HepG2 (cell line): Measurements from ENCODE around the gene NUBP2. TPM values are rescaled to one million over a fixed set of nuclear protein-coding genes. Genes with fewer than 3 reads are reported as not detected.

ENCODE experiments used
- CEBPB ChIP-seq: IDR thresholded peaks from 2 replicates; pipeline ENCODE4 v1.6.1; 2011; ENCODE audit warnings: low read depth, low read length, improper control_type of control experiment, borderline replicate concordance
- CREB1 ChIP-seq, 2 experiments: fragments of 450-650 bp in 1 of 2; IDR thresholded peaks; 2 replicates each; pipeline ENCODE4 v1.6.1; 2016 to 2017; ENCODE audit warnings: control low read depth in 1 of 2, mild to moderate bottlenecking in 1 of 2, missing compliant biosample characterization in 1 of 2, missing genetic modification characterization in 1 of 2
- ERF ChIP-seq: IDR thresholded peaks from 2 replicates; pipeline ENCODE4 v1.6.1; 2018; ENCODE audit warnings: missing biosample characterization, missing genetic modification reagents
- GATAD1 ChIP-seq: IDR thresholded peaks from 2 replicates; pipeline ENCODE4 v1.6.1; 2016; ENCODE audit warnings: missing genetic modification reagents, missing compliant biosample characterization
- HNRNPL ChIP-seq: fragments of 200-400 bp; formaldehyde crosslinking; IDR thresholded peaks from 2 replicates; pipeline ENCODE4 v1.6.1; 2017; ENCODE audit warnings: mild to moderate bottlenecking, low read depth, low read length
- MAX ChIP-seq: IDR thresholded peaks from 2 replicates; pipeline ENCODE4 v1.6.1; 2012; ENCODE audit warnings: inconsistent platforms
- MEIS2 ChIP-seq: sonication (generic); formaldehyde crosslinking; IDR thresholded peaks from 2 replicates; pipeline ENCODE4 v1.9.0; 2021; ENCODE audit warnings: mild to moderate bottlenecking, missing genetic modification reagents
- NRL ChIP-seq: sonication (generic); formaldehyde crosslinking; IDR thresholded peaks from 2 replicates; pipeline ENCODE4 v1.5.0; 2020; ENCODE audit warnings: missing genetic modification reagents, mild to moderate bottlenecking, moderate library complexity, borderline replicate concordance
- PATZ1 ChIP-seq: sonication (generic); formaldehyde crosslinking; IDR thresholded peaks from 2 replicates; pipeline ENCODE4 v1.4.0; 2020; ENCODE audit warnings: missing genetic modification reagents
- ZMAT3 ChIP-seq: sonication (generic); formaldehyde crosslinking; conservative IDR thresholded peaks from 2 replicates; pipeline ENCODE4 v1.7.0; 2021; ENCODE audit warnings: missing genetic modification reagents
- ZNF598 ChIP-seq: sonication (generic); formaldehyde crosslinking; IDR thresholded peaks from 2 replicates; pipeline ENCODE4 v1.5.1; 2020; ENCODE audit warnings: mild to moderate bottlenecking, missing genetic modification reagents, borderline replicate concordance
- ZSCAN25 ChIP-seq: sonication (generic); formaldehyde crosslinking; IDR thresholded peaks from 2 replicates; pipeline ENCODE4 v1.8.0; 2022; ENCODE audit warnings: mild to moderate bottlenecking, missing genetic modification reagents
- polyA plus RNA-seq, 8 experiments: library from polyadenylated mRNA; depleted of rRNA in 3 of 8; stranded (reverse) in 7 of 8; unstranded in 1 of 8; fragments of >200 nt; fragmentation: Illumina TruSeq in 4 of 8; extraction: Trizol in 4 of 8; gene quantifications; 2 replicates each; pipeline versions ENCODE4 v1.2.1 to v1.2.3, GENCODE V29; 2011 to 2016; ENCODE audit warnings: low read depth in 4 of 8, missing spikeins in 1 of 8, mixed read lengths in 1 of 8; ENCODE audit not compliant: insufficient read depth in 1 of 8
- total RNA-seq, 5 experiments: library from RNA; depleted of rRNA; stranded (reverse); fragments of >200 nt; fragmentation: Illumina TruSeq; extraction: Trizol; gene quantifications; 2 replicates each; pipeline ENCODE4 v1.2.3, GENCODE V29; 2016; ENCODE audit warnings: low read depth in 1 of 5
- TF ChIP-seq, protein P1 (sequence below): sonication (generic); formaldehyde crosslinking; IDR thresholded peaks from 2 replicates; pipeline ENCODE4 v1.4.0; 2020; ENCODE audit warnings: mild to moderate bottlenecking, missing genetic modification reagents, borderline replicate concordance
- TF ChIP-seq, protein P2 (sequence below): sonication (generic); formaldehyde crosslinking; IDR thresholded peaks from one replicate; pipeline ENCODE4 v1.5.1; 2020; ENCODE audit warnings: mild to moderate bottlenecking, missing genetic modification reagents; ENCODE audit errors: not compliant biosample characterization

The NUBP2 gene
- total and polyA plus RNA-seq, 2 of the 13 experiments (the other 11 are each of a cell fraction or from before 2014, with no cell fraction given), result 25.7 to 61.5 TPM

- TF ChIP-seq ZSCAN25 (CRISPR knock-in tag) (0 out of 2 replicates have a peak, but pooled peaks have one; percentile 29), GATAD1 (CRISPR knock-in tag) (peak; percentile 57), PATZ1 (CRISPR knock-in tag) (peak; percentile 61), ZMAT3 (CRISPR knock-in tag) (no peak), CREB1 (IDR thresholded peaks at IDR 0.05) (no peak), CREB1 (CRISPR knock-in tag; IDR thresholded peaks at IDR 0.05) (0 out of 2 replicates have a peak, but pooled peaks have one; percentile 17), HNRNPL (0 out of 2 replicates have a peak, but pooled peaks have one; percentile 43), MEIS2 (CRISPR knock-in tag) (peak; percentile 32; the same call in 1 of the 2 replicates), CEBPB (no peak), MAX (peak; percentile 78), NRL (CRISPR knock-in tag) (peak; percentile 72), ZNF598 (no peak), ERF (CRISPR knock-in tag) (peak; percentile 52; the same call in 1 of the 2 replicates)
- TF ChIP-seq, protein P1, sequence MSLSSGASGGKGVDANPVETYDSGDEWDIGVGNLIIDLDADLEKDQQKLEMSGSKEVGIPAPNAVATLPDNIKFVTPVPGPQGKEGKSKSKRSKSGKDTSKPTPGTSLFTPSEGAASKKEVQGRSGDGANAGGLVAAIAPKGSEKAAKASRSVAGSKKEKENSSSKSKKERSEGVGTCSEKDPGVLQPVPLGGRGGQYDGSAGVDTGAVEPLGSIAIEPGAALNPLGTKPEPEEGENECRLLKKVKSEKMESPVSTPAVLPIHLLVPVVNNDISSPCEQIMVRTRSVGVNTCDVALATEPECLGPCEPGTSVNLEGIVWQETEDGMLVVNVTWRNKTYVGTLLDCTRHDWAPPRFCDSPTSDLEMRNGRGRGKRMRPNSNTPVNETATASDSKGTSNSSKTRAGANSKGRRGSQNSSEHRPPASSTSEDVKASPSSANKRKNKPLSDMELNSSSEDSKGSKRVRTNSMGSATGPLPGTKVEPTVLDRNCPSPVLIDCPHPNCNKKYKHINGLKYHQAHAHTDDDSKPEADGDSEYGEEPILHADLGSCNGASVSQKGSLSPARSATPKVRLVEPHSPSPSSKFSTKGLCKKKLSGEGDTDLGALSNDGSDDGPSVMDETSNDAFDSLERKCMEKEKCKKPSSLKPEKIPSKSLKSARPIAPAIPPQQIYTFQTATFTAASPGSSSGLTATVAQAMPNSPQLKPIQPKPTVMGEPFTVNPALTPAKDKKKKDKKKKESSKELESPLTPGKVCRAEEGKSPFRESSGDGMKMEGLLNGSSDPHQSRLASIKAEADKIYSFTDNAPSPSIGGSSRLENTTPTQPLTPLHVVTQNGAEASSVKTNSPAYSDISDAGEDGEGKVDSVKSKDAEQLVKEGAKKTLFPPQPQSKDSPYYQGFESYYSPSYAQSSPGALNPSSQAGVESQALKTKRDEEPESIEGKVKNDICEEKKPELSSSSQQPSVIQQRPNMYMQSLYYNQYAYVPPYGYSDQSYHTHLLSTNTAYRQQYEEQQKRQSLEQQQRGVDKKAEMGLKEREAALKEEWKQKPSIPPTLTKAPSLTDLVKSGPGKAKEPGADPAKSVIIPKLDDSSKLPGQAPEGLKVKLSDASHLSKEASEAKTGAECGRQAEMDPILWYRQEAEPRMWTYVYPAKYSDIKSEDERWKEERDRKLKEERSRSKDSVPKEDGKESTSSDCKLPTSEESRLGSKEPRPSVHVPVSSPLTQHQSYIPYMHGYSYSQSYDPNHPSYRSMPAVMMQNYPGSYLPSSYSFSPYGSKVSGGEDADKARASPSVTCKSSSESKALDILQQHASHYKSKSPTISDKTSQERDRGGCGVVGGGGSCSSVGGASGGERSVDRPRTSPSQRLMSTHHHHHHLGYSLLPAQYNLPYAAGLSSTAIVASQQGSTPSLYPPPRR (CRISPR knock-in tag), result no peak
- TF ChIP-seq, protein P2, sequence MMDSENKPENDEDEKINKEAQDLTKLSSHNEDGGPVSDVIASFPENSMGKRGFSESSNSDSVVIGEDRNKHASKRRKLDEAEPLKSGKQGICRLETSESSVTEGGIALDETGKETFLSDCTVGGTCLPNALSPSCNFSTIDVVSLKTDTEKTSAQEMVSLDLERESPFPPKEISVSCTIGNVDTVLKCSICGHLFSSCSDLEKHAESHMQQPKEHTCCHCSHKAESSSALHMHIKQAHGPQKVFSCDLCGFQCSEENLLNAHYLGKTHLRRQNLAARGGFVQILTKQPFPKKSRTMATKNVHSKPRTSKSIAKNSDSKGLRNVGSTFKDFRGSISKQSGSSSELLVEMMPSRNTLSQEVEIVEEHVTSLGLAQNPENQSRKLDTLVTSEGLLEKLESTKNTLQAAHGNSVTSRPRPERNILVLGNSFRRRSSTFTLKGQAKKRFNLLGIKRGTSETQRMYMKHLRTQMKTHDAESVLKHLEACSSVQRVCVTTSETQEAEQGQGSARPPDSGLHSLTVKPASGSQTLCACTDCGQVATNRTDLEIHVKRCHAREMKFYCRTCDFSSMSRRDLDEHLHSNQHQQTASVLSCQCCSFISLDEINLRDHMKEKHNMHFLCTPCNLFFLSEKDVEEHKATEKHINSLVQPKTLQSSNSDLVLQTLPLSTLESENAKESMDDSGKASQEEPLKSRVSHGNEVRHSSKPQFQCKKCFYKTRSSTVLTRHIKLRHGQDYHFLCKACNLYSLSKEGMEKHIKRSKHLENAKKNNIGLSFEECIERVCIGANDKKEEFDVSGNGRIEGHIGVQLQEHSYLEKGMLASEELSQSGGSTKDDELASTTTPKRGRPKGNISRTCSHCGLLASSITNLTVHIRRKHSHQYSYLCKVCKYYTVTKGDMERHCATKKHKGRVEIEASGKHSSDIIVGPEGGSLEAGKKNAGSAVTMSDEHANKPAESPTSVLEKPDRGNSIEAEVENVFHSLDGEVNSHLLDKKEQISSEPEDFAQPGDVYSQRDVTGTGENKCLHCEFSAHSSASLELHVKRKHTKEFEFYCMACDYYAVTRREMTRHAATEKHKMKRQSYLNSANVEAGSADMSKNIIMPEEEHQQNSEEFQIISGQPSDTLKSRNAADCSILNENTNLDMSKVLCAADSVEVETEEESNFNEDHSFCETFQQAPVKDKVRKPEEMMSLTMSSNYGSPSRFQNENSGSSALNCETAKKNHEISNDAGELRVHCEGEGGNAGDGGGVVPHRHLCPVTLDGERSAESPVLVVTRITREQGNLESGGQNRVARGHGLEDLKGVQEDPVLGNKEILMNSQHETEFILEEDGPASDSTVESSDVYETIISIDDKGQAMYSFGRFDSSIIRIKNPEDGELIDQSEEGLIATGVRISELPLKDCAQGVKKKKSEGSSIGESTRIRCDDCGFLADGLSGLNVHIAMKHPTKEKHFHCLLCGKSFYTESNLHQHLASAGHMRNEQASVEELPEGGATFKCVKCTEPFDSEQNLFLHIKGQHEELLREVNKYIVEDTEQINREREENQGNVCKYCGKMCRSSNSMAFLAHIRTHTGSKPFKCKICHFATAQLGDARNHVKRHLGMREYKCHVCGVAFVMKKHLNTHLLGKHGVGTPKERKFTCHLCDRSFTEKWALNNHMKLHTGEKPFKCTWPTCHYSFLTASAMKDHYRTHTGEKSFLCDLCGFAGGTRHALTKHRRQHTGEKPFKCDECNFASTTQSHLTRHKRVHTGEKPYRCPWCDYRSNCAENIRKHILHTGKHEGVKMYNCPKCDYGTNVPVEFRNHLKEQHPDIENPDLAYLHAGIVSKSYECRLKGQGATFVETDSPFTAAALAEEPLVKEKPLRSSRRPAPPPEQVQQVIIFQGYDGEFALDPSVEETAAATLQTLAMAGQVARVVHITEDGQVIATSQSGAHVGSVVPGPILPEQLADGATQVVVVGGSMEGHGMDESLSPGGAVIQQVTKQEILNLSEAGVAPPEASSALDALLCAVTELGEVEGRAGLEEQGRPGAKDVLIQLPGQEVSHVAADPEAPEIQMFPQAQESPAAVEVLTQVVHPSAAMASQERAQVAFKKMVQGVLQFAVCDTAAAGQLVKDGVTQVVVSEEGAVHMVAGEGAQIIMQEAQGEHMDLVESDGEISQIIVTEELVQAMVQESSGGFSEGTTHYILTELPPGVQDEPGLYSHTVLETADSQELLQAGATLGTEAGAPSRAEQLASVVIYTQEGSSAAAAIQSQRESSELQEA (CRISPR knock-in tag), result no peak
Measured at GRCh38 chr16:1812732-1813163, 30.0 kb downstream of the NUBP2 start (continued).
